NCI-H2107 treated with DMSO at 0.1 percent for 48 hours (cell line): ENCODE measurements around the gene DPYSL5.

Experiments used
- DNase-seq: peaks from one replicate; lab custom pipeline; 2025; ENCODE audit not compliant: unreplicated experiment; lab: John Stamatoyannopoulos, UW

Gene DPYSL5

GRCh38 chr2:26925100-26925791 lies 77.3 kb downstream of the DPYSL5 start:
- no peak for DNase-seq

- DNase-seq = no peak
Observed at GRCh38 chr2:26927221-26927620, 79.3 kb downstream of the DPYSL5 start.

- DNase-seq = no peak
Observed at GRCh38 chr2:26932974-26933373, 85.0 kb downstream of the DPYSL5 start.

GRCh38 chr2:26933431-26934334 lies 85.8 kb downstream of the DPYSL5 start:
- DNase-seq = no peak

- no peak for DNase-seq
Observed at GRCh38 chr2:26934335-26934724, 86.4 kb downstream of the DPYSL5 start.

GRCh38 chr2:26934985-26935384 lies 87.1 kb downstream of the DPYSL5 start:
- DNase-seq = no peak

GRCh38 chr2:26936855-26937254 lies 88.9 kb downstream of the DPYSL5 start:
- DNase-seq = no peak

GRCh38 chr2:26938399-26939118 lies 90.6 kb downstream of the DPYSL5 start:
- no peak for DNase-seq

GRCh38 chr2:26940001-26940400 lies 92.1 kb downstream of the DPYSL5 start:
- no peak for DNase-seq

- DNase-seq = no peak
Observed at GRCh38 chr2:26941486-26941885, 93.6 kb downstream of the DPYSL5 start.

GRCh38 chr2:26942543-26943295 lies 94.8 kb downstream of the DPYSL5 start:
- DNase-seq = peak; percentile 11

- no peak for DNase-seq
Observed at GRCh38 chr2:26945991-26946750, 98.2 kb downstream of the DPYSL5 start.

GRCh38 chr2:26946841-26947784 lies 99.2 kb downstream of the DPYSL5 start:
- no peak for DNase-seq

GRCh38 chr2:26948800-26949199 lies 100.9 kb downstream of the DPYSL5 start:
- no peak for DNase-seq

- no peak for DNase-seq
Observed at GRCh38 chr2:26950246-26950645, 102.3 kb downstream of the DPYSL5 start.

GRCh38 chr2:26951236-26951635 lies 103.3 kb downstream of the DPYSL5 start:
- no peak for DNase-seq

GRCh38 chr2:26952374-26952773 lies 104.4 kb downstream of the DPYSL5 start:
- no peak for DNase-seq

- no peak for DNase-seq
Observed at GRCh38 chr2:26954135-26954534, 106.2 kb downstream of the DPYSL5 start.

GRCh38 chr2:26957041-26957440 lies 109.1 kb downstream of the DPYSL5 start:
- no peak for DNase-seq
